Measurements from ENCODE around the gene CEP128.

The CEP128 gene

DNA sequence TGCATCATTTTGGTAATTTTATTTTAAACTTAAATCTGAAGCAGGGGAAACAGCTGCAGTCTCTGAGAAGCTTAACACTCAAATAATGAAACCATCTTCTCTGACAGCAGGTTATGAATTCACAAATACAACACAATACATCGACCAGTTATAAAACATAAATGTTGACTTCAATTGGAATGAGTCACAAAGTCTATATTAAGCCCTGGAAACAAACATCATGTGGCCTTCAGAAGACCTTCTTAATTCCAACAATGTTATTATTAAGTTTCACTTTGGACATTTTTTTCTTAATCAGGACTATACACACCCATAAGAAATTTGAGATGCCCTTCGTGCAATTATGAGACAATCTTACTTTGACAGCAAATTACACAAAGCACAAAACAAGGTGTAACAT lies 68.9 kb downstream of the CEP128 start:
- no peak for FAIRE-seq

DNA sequence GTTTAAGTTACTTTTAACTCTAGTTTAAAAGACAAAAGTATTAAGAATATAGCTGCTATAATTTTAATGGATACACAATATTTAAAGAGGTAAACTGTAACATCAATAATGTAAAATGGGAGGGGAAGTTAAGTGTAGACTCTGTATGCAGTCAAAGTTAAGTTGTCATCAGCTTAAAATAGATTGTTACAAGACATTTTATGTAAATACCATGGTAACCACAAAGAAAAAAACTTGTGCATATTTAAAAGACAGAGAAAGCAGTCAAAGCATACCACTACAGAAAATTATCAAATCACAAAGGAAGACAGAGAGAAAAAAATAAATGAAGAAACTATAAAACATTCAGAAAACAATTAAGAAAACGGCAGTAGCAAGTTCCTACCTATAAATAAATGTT lies 73.3 kb downstream of the CEP128 start:
- no peak for FAIRE-seq

DNA sequence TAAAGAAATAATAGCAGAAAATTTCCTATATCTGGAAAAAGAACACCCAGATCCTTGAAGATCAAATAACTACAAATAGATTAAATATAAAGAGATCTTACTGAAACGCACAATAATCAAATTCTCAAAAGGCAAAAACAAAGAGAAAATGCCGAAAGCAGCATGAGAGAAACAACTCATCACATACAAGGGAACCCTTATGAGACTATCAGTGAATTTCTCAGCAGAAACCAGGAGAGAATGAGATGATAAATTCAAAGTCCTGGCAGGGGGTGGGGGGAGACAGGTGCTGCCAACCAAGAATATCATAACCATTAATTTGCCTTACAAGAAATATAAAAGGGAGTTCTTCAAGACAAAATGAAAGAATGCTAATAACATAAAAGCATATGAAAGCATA lies 73.7 kb downstream of the CEP128 start:
- FAIRE-seq: no peak

DNA sequence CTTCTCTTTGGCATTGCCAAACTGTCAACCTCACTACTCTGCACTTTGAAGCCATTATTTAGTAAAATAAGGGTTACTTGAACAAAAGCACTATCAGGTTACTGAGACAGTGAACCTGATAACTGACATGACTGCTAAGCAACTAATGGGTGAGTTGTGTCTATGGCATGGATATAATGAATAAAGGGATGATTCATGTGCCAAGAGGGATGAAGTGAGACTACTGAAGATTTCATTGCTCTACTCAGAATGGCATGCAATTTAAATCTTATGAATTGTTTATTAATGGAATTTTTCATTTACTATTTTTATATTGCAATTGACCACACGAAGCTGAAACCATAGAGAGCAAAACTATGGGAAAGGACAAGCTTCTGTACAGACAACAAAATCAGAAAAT lies 74.4 kb downstream of the CEP128 start:
- no peak for FAIRE-seq

DNA sequence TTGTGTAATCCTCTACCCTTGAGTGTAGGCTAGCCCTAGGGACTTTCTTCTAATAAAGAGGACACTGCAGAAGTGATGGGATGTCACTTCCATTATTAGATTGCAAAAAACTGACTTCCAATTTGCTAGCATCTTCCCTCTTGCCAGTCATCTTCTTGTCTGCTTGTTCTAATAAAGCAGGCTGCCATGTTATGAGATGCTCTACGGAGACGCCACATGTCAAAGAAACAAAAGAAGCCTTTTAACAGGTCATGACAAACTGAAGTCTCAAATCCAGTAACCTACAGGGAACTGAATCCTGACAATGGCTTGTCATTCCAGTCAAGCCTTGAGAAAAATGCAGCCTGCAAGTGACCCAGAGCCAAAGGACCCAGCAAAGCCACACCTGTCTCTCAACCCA lies 76.0 kb downstream of the CEP128 start:
- no peak for FAIRE-seq

DNA sequence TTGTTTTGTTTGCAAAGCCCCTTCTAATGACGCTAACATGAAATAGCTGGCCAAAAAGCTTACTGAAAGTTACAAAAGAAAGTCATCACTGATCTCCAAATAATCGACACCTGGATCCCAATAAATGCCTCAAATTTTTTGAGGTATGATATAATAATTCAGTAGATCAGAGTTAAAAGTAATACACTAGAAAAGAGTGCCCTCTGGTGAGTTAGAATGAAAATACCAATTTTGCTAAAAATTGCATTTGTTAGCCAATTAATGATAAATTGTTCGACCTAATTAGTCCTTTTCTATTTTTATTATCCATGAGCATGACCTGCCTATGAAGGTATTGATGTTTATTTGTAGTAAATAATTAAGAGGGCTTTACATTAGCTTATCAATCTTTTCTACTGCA lies 78.6 kb downstream of the CEP128 start:
- FAIRE-seq: peak; percentile 74

DNA sequence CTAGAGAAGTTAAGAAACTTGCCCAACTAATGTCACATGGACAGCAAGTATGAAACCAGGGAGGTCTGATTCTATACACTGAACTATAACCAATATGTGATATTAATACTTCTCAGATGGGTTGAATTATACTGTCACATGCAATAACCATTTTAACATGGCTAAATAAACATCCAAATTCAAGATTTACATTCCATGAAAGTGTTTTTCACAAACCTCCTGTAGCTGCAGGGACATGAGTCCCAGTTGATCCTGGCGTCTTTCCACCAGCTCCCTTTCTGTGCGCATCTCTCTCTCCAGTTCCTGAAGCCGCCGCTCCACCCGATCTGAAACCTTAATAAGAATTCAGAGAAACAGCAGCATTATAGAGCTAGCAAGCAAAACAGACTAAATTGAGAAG lies 79.0 kb downstream of the CEP128 start:
- FAIRE-seq: no peak

DNA sequence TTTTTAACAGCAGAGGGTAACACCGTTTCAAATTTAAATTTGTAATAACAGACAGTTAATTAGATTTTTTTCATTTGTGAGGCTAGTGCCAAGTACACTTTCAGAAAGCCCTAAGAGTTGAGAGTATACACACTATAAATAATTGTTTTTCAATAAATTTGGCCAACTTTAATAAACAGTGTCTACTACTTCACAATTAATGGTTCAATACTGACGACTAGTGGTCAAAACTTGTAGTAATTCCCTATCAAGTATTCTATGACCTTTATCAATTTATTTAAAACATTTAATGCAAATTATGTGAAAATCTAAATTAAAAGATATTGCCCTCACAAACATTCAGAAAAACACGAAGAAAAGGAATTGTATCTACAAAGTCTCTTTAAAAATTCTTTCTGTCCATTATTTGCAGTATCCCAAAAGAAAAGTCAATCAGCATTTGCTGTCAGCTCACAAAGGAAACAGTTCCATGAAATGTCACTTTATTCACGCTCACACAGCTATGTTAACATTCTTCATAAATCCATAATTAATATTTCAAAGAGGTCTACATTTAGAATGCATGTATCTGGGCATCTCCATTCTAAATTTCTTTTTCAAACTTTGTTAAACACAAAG lies 91.2 kb downstream of the CEP128 start:
- peak; percentile 95 for FAIRE-seq

DNA sequence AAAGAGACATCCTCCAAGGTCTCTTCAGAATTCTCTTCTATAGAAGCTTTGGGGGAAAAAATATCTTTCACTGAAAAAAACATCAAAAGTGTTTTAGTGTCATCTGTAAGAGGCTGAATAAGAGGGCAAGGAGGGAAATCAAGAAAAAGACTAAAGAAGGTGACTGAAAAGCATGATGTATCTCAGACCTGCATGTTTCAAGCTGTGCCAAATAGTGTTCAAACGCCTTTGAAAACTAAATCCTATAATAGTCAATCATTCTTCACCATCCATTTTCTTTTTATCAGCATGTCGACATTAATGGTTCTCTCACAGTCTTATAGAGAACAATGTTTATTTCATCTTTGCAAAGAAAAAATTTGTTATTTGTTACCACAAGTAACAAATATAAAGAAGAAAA lies 94.5 kb downstream of the CEP128 start:
- FAIRE-seq: no peak

DNA sequence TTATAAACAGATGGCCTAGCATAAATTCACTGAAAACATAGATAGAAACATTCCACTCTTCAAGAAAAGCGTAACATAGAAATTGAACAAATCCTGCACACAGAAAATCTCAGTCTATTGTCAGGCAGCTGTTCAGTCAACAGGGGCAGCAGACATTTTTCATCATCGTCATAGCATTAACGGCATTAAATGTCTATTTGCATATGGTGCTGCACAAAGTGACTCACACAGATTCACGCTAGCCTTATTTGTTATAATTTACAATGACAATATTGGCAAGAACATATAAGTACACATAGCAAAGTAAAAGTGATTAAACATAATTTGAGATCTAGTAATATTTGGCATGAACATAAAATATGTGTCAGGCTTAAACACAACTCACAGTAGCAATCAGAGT lies 95.7 kb downstream of the CEP128 start:
- FAIRE-seq: no peak

DNA sequence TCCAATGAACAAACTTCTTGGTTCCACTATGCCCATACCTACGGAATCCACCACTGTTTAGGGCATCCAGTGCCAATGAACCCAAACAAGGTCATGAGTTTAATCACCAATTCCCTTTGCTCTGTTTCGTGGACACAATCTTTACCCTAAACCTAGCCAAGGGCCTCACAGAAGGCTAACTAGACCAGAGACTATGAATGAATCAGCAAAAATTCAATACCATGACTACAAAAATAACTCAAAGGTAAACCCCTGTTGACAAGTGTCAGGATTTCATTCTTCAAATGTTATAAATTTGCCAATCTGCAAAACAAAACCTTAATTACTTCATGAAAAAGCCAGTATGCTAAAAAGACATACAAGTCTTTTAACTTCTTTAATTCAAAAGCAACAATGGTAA lies 96.7 kb downstream of the CEP128 start:
- FAIRE-seq: no peak

DNA sequence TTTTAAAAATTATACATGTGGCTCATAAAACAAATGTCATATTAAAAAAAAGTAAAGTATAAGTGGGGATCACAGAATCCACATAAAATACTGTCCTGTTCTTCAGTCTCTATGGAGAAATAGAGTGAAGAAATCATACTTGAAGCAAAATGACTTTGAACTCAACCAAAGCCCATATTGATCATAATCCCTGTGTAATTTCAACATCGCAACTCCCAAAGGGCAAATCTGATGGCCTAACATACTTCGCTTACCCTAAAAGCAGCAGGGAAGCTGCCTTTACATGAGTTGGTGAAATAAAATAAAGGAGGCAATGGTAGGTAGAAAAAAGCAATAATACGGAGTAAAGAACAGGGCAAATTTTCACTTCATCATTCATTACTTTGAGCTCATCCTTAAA lies 101.8 kb downstream of the CEP128 start:
- no peak for FAIRE-seq

DNA sequence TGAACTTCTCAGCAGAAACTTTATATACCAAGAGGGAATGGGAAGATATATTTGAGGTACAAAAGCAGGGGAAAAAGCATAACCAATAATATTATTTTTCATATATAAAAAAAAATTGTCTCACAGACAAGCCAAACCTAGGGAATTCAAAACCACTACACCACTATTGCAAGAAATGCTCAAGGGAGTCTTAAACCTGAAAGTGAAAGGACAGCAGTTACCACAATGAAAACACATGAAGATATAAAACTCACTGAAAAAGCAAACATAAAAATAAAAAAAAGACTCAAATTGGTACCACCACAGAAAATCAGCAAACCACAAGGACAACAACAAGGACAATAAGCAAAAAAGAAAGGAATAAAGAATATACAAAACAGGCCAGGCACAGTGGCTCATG lies 131.9 kb downstream of the CEP128 start:
- FAIRE-seq: no peak

DNA sequence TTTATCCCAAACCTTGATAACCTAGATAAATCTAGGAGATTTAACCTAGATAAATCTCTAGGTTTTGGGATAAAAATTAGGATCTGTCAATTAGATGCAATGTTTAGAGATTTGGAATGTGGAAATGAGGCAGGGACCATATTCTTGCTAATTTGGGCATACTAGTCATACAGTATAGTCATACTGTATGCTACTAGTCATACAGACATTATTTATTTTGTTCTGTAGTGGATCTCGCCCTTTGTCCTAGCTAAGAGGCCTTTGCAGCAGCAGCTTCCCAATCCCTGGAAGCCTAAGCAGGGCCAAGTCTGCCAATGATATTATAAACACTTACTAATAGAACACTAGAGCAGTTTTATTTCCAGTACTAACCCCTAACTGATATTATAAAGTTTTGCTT lies 136.4 kb downstream of the CEP128 start:
- no peak for FAIRE-seq

DNA sequence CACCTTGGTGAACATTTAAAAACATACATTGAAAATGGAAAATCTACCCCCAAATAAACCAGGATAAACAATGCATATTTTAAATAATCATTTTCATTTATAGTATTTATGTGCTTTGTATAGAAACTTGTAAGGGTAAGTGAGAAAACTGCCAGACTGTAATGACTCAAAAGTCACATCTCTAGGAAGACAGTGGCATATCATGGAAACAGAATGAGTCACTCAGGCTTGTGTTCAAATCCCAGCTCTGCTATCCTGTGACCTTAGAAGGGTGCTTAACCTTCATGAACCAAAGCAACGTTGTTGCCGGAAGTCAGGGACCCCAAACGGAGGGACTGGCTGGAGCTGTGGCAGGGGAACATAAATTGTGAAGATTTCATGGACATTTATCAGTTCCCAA lies 142.7 kb downstream of the CEP128 start:
- FAIRE-seq: no peak

DNA sequence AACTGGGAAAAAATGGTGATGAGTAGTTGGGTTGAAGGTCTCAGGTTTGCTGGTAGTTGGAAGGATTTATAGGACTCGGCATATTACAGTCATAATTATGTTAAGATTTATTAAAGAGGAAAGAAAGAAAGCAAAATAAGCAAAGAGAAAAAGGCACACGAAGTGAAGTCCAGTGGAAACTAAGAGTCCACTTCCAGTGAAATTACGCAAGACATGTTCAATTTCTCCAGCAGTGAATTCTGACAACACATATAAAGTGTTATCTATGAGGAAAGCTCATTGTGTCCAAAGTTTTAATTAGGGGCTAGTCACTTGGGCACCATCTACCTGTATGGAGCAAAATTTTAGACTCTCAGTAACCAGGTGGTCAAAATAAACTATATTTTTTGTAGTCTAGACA lies 143.3 kb downstream of the CEP128 start:
- no peak for FAIRE-seq

DNA sequence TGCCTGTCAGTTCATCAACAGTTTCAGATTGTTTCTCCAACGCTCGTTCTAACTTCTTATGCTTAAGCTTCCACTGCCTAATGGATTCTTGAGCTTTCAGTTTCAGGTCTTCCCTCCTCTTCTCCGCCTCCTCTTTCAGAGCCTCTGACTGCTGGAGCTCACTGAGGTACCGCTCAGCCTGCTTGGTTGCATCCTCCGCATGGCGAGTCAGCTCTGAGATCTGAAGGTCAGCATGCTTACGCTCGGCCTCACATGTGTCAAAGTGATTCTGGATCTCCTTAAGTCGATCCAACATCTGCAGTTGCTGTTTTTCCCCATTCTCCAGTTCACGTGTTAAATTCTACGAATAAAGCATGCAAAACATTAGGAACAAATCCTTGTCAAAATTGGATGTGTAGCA lies 148.8 kb downstream of the CEP128 start:
- no peak for FAIRE-seq

DNA sequence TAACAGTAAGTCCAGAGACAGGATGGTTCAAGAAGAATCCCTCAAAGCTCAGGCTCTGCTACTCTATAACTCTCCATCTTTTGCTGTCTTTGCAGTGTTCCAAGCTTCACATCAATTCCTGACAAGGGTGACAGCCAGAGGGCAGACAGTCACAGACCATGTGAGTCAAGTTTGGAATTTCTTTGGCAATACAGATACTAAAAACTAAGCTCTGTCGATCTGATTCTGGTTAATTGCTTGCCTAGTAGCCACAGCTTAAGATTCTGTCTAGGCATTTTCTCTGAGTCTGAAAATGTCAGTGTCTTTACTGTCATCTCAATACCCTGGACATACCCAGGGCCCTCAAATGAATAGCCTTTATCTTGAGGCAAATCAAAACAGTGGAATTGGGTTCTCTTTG lies 153.7 kb downstream of the CEP128 start:
- no peak for FAIRE-seq

DNA sequence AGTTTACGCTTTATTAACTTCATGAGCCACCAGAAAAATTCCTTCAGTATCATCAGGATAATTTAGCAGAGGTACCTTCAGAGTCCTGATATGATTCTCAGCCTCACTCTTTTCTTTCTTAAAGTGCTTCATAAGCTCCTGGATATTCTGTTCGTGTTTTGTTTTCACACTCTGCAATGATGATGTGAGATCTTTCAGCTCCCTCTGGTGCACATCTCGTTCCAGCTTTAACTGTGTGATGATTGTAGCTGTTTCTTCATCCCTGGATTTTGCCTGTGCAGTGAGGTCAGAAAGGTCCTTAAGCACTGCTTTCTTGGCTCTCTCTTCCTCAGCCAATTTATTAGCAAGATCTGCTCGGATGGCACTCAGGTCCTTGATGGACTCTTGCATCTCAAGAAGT lies 156.7 kb downstream of the CEP128 start:
- FAIRE-seq: no peak

DNA sequence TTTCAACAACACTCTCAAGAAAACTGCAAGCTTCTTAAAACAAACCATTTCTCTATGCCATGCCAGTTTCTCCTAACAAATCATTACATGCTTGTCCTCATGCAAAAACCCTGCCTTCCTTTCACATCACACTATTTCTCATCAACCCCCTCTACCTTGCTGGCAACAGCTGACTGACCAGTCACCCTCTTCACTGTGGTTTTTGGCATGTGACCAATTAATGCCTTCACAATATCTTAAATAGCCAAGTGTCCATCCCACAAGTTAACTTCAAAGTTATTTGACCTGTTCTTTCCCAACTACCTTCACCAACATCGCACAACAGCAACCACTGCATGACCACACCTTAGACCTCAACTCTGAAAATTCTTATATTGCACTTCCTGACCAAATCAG lies 159.6 kb downstream of the CEP128 start:
- FAIRE-seq: no peak

DNA sequence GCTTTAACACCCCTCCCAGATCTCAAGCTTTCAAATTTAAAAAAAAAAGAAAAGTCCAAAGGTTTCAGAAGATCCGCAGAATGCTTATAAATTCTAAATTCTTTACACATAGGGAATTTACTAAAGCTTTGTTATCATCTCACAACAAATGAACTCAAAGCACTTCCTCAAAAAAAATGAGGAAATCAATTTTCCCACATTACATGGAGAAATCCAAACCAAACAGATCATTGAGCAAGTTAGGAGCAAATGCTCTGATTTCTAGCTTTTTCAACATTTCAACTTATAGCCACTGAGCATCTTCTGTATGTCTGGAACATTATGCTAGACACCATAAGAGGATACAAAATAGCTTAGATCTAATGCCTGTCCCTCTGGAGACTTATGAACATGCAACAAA lies 161.0 kb downstream of the CEP128 start:
- no peak for FAIRE-seq

DNA sequence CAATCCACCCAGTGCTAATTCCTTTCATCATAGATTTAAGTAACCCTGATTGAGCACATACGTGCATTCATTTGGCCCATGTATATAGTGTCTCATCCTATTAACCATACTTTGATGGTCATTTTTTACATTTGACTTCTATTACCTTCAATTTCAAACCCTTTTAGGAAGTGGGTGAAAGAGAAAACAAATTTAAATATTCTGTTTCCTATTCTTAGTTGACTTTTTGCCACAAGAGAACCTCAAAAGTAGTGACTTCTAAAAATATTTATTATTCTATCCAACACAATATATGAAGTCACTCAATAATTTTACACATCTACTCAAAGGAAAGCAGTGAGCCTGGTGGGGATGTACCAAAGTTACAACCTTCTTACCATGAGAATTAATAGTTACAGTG lies 164.9 kb downstream of the CEP128 start:
- no peak for FAIRE-seq

DNA sequence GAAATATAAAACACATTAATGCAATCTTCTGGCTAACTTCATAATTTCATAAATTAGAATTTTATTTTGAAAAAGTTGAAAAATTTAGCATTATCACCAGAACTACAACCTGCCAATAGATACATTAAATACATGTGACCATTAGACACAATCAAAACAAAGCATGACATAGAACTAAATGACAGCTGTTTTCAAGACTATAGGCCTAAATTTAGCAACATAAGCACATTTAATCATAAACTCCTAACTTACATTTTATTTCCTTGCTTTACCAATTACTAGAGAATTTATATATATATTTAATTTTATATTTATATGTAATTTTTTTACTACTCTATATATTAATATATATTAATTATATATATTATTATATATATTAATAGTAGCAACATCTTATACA lies 165.4 kb downstream of the CEP128 start:
- FAIRE-seq: peak; percentile 78

DNA sequence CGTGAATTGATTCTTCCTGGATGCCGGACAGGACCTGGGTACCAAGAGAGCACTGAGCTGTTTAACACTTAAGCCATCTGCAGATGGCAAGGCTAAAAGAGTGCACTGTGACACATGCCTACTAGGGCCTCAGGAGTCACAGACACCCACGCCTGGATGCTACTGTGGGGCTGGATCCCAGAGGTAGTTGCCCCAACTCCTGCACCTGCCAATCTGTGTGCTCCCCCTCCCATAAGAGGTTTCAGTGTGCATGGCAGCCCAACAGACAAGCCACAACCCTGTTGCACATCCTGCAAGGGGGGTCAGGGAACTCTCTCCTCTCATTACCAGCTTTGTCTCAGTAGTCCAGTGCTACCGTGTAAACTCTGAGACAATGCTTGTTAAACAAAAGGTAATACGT lies 169.0 kb downstream of the CEP128 start:
- no peak for FAIRE-seq

DNA sequence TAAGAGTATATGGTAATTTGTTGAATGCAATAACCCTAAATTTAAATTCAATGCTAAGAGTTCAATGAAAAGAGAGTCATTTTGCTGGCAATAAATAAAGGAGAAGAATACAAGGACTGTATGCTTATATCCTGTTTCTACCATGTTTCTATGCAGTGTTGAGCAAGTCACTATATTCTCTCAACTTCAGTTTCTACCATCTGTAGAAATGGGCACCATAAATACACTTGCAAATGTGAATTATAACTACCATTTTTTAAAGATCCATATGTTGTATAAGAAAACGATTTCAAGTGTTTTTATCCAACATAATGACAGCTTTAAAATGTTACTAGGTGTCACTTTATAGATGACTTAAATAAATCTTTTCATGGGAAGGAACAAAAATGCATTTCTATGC lies 170.3 kb downstream of the CEP128 start:
- no peak for FAIRE-seq
